ENCODE results near the gene CDYL2.
A peak's percentile ranks its signal among the peaks of the same experiment; 100 is the strongest.

The CDYL2 gene

GRCh38 chr16:80723091-80723490, 81.3 kb downstream of the CDYL2 start:
- no peak for TF ChIP-seq CTCF (IDR thresholded peaks at IDR 0.05; ENCODE audit: extremely low read depth, insufficient read depth, missing control alignments)
- DNase-seq (ENCODE audit: low spot score) = no peak
- in situ Hi-C loops (cut with MboI; ENCODE audit: low pct_unique_long_range_greater_than_20kb, low sequenced_read_pairs, unreplicated experiment) = no loop called here

GRCh38 chr16:80720804-80721371, 83.5 kb downstream of the CDYL2 start:
- no peak for TF ChIP-seq CTCF (IDR thresholded peaks at IDR 0.05; ENCODE audit: extremely low read depth, insufficient read depth, missing control alignments)
- in situ Hi-C loops (cut with MboI; ENCODE audit: low pct_unique_long_range_greater_than_20kb, low sequenced_read_pairs, unreplicated experiment) = no loop called here
- peak; percentile 28 for DNase-seq (ENCODE audit: low spot score)

GRCh38 chr16:80719573-80719972, 84.8 kb downstream of the CDYL2 start:
- DNase-seq (ENCODE audit: low spot score) = no peak
- TF ChIP-seq CTCF (IDR thresholded peaks at IDR 0.05; ENCODE audit: extremely low read depth, insufficient read depth, missing control alignments) = peak; percentile 11
- in situ Hi-C loops (cut with MboI; ENCODE audit: low pct_unique_long_range_greater_than_20kb, low sequenced_read_pairs, unreplicated experiment) = no loop called here

GRCh38 chr16:80718480-80719220, 85.7 kb downstream of the CDYL2 start:
- no peak for TF ChIP-seq CTCF (IDR thresholded peaks at IDR 0.05; ENCODE audit: extremely low read depth, insufficient read depth, missing control alignments)
- in situ Hi-C loops (cut with MboI; ENCODE audit: low pct_unique_long_range_greater_than_20kb, low sequenced_read_pairs, unreplicated experiment) = no loop called here
- no peak for DNase-seq (ENCODE audit: low spot score)

GRCh38 chr16:80717611-80718010, 86.8 kb downstream of the CDYL2 start:
- no peak for TF ChIP-seq CTCF (IDR thresholded peaks at IDR 0.05; ENCODE audit: extremely low read depth, insufficient read depth, missing control alignments)

GRCh38 chr16:80716564-80717139, 87.7 kb downstream of the CDYL2 start:
- in situ Hi-C loops (cut with MboI; ENCODE audit: low pct_unique_long_range_greater_than_20kb, low sequenced_read_pairs, unreplicated experiment) = no loop called here
- no peak for TF ChIP-seq CTCF (IDR thresholded peaks at IDR 0.05; ENCODE audit: extremely low read depth, insufficient read depth, missing control alignments)
- DNase-seq (ENCODE audit: low spot score) = no peak

More at GRCh38 chr16:80717611-80718010, 86.8 kb downstream of the CDYL2 start:
- no peak for DNase-seq (ENCODE audit: low spot score)
- in situ Hi-C loops (cut with MboI; ENCODE audit: low pct_unique_long_range_greater_than_20kb, low sequenced_read_pairs, unreplicated experiment) = no loop called here

All from GM13977 (cell line).